Measurements from ENCODE around the gene MIDN.

DNA sequence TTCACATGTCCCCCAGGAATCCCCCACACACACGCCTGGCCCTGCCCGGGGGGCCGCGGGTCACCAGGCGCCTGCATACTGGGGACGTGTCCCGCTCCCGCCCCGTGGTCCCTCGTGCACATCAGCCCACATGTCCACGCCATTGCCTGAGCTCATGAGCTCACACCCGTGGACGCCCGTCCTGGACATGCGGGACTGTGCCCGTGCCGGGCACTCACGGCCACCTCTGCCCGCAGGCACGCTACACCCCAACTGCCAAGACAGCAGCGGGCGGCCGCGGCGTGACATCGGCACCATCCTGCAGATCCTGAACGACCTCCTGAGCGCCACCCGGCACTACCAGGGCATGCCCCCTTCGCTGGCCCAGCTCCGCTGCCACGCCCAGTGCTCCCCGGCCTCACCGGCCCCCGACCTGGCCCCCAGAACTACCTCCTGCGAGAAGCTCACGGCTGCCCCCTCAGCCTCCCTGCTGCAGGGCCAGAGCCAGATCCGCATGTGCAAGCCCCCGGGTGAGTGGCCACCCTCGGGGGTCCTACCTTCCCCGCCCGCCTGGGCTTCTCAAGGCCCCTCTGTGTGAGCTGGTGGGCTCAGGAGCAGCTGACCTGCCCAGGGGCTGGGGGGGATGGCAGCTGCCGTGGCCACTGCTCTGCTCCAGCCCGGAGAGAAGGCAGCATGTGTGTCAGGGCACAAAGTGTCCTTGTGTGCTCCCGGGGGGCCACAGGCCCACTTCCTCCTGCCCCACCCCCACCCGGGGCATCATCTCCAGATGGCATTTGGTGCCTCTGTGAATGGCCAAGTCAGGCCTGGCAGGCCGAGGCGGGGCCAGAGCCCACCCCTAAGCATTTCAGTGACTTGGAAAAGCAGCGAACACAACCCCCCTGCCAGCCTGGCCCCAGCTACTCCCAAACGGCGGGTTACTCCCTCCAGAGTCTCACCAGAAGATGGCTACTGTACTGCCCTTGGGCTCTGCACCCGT is 7.1 kb downstream of the MIDN start:
- TF ChIP-seq ZNF274 (IDR thresholded peaks at IDR 0.05; ENCODE audit: low read depth, low read length) (no peak), YY1 (IDR thresholded peaks at IDR 0.05; ENCODE audit: insufficient read depth, insufficient read length) (no peak), SUZ12 (IDR thresholded peaks at IDR 0.05; ENCODE audit: extremely low read depth, insufficient read depth, insufficient read length) (no peak)
